Measurements from ENCODE around the gene AFF1.

AFF1 gene

GRCh38 chr4:86924811-86925210, 10.0 kb upstream of the AFF1 start:
- no peak for DNase-seq

- DNase-seq, result no peak
These were observed 8.2 kb upstream of the AFF1 start for GRCh38 chr4:86926435-86927086.

GRCh38 chr4:86927843-86928395, 6.9 kb upstream of the AFF1 start:
- DNase-seq, result peak; percentile 58

- DNase-seq, result no peak
These were observed 6.2 kb upstream of the AFF1 start for GRCh38 chr4:86928400-86929255.

- no peak for DNase-seq
These were observed 552 bp upstream of the AFF1 start for GRCh38 chr4:86934147-86934770.

- no peak for DNase-seq
These were observed 698 bp downstream of the AFF1 start for GRCh38 chr4:86935566-86935852.

- DNase-seq, result no peak
These were observed 1.3 kb downstream of the AFF1 start for GRCh38 chr4:86935853-86936733.

- DNase-seq, result no peak
These were observed 4.1 kb downstream of the AFF1 start for GRCh38 chr4:86938771-86939520.

GRCh38 chr4:86939729-86940575, 5.1 kb downstream of the AFF1 start:
- no peak for DNase-seq

- DNase-seq, result no peak
These were observed 6.2 kb downstream of the AFF1 start for GRCh38 chr4:86940920-86941460.

GRCh38 chr4:86942185-86942666, 7.4 kb downstream of the AFF1 start:
- no peak for DNase-seq

GRCh38 chr4:86944964-86945781, 10.4 kb downstream of the AFF1 start:
- DNase-seq, result no peak

- no peak for DNase-seq
These were observed 12.2 kb downstream of the AFF1 start for GRCh38 chr4:86946868-86947500.

GRCh38 chr4:86947501-86948120, 12.8 kb downstream of the AFF1 start:
- no peak for DNase-seq

GRCh38 chr4:86948276-86948675, 13.5 kb downstream of the AFF1 start:
- DNase-seq, result no peak

- DNase-seq, result no peak
These were observed 16.2 kb downstream of the AFF1 start for GRCh38 chr4:86950831-86951525.

- no peak for DNase-seq
These were observed 21.2 kb downstream of the AFF1 start for GRCh38 chr4:86955888-86956451.

GRCh38 chr4:86957215-86957614, 22.4 kb downstream of the AFF1 start:
- no peak for DNase-seq
